Stimulated activated CD8-positive, alpha-beta memory T cell treated with anti-CD3 and anti-CD28 coated beads, Interleukin-4, amount 100 ng/mL, for 48 hours (primary cell): ENCODE measurements around the gene CARMIL1.
A peak's percentile ranks its signal among the peaks of the same experiment; 100 is the strongest.

Experiments used
- DNase-seq: peaks from one replicate; pipeline ENCODE4 v3.0.0-alpha.2; 2020

The CARMIL1 gene

GRCh38 chr6:25635886-25636317 is 356.7 kb downstream of the CARMIL1 start:
- DNase-seq: no peak

GRCh38 chr6:25637211-25637610 is 358.0 kb downstream of the CARMIL1 start:
- no peak for DNase-seq

- no peak for DNase-seq
These were observed 358.8 kb downstream of the CARMIL1 start for GRCh38 chr6:25637960-25638434.

- no peak for DNase-seq
These were observed 360.5 kb downstream of the CARMIL1 start for GRCh38 chr6:25639653-25640052.

- DNase-seq: no peak
These were observed 361.3 kb downstream of the CARMIL1 start for GRCh38 chr6:25640446-25640845.

- no peak for DNase-seq
These were observed 361.7 kb downstream of the CARMIL1 start for GRCh38 chr6:25640891-25641290.

- DNase-seq: no peak
These were observed 362.2 kb downstream of the CARMIL1 start for GRCh38 chr6:25641377-25641776.

GRCh38 chr6:25641940-25642666 is 362.9 kb downstream of the CARMIL1 start:
- DNase-seq: no peak

GRCh38 chr6:25642667-25643328 is 363.6 kb downstream of the CARMIL1 start:
- no peak for DNase-seq

GRCh38 chr6:25645916-25646315 is 366.7 kb downstream of the CARMIL1 start:
- DNase-seq: no peak

GRCh38 chr6:25649611-25650010 is 370.4 kb downstream of the CARMIL1 start:
- DNase-seq: no peak

- DNase-seq: peak; percentile 70
These were observed 372.9 kb downstream of the CARMIL1 start, which contains the start of gene SCGN for GRCh38 chr6:25652007-25652515. Gene SCGN (plus strand): TSS chr6:25652215. CDS start chr6:25652404, 189 bp downstream.

GRCh38 chr6:25655723-25656122 is 376.5 kb downstream of the CARMIL1 start:
- no peak for DNase-seq

- no peak for DNase-seq
These were observed 380.6 kb downstream of the CARMIL1 start for GRCh38 chr6:25659633-25660368.

- DNase-seq: peak; percentile 47
These were observed 381.3 kb downstream of the CARMIL1 start for GRCh38 chr6:25660512-25660911.

- DNase-seq: no peak
These were observed 382.1 kb downstream of the CARMIL1 start for GRCh38 chr6:25661129-25661779.

- no peak for DNase-seq
These were observed 386.3 kb downstream of the CARMIL1 start for GRCh38 chr6:25665455-25665854.

- DNase-seq: no peak
These were observed 390.2 kb downstream of the CARMIL1 start for GRCh38 chr6:25669413-25669812.
